Pons (tissue), 1 donor: ENCODE results near the gene CENPO.

ENCODE experiments used
- DNase-seq: peaks from one replicate; pipeline ENCODE4 v3.0.0-alpha.2; 2016; ENCODE audit warnings: low spot score

CENPO gene

DNA sequence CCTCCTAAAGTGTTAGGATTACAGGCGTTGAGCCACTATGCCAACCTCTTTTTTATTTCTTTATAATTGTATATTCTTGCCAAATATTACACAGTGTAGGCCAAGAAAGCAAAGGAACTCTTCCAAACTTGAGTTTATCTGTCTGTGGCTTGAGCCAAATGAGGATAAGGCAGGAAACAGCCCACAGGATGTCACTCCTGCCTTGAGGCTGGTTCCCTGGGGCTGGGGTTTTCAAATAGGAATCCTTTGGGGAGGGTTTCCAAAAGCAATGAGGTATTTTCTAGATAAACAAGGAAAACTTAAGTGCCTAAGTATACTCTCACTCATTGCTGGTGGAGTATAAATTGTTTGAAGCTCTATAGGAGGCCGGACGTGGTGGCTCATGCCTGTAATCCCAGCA, 70.4 kb downstream of the CENPO start:
- DNase-seq, result no peak

DNA sequence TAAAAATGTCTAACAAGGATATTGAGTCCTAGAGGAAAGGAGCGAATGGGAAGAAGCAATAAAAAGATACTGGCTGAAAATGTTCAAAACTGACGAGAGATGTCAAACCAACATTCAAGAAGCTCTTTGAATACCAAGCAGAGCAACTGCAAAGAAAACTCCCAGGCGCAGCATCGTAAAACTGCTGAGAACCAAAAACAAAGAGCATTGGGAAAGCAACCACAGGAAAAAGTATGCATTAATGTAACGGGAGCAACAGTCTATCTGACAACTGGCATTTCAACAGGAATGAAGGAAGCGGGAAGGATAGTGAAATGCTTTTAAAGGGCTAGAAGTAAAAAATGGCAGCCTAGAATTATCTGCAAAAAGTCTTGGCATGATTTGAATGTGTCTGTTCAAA, 73.7 kb downstream of the CENPO start:
- DNase-seq, result no peak

DNA sequence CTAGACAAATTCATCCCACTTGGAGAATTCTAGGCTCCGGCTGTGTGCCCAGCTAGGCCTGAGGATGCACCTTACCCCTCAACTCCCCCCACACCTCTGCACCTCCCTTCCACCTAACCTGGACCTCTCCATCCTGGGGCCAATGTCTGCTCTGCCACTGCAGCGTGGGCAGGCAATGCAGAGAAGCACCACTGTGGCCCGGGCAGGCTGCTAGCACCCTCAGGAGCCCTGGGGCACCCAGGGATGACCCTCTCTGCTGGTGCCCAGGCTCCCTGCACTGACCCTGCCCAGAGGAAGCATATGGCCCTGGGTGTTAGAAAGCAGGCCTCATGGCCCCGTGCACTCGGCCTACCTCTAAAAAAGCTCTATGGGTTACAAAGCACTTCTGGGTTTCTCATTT, 77.2 kb downstream of the CENPO start:
- no peak for DNase-seq

DNA sequence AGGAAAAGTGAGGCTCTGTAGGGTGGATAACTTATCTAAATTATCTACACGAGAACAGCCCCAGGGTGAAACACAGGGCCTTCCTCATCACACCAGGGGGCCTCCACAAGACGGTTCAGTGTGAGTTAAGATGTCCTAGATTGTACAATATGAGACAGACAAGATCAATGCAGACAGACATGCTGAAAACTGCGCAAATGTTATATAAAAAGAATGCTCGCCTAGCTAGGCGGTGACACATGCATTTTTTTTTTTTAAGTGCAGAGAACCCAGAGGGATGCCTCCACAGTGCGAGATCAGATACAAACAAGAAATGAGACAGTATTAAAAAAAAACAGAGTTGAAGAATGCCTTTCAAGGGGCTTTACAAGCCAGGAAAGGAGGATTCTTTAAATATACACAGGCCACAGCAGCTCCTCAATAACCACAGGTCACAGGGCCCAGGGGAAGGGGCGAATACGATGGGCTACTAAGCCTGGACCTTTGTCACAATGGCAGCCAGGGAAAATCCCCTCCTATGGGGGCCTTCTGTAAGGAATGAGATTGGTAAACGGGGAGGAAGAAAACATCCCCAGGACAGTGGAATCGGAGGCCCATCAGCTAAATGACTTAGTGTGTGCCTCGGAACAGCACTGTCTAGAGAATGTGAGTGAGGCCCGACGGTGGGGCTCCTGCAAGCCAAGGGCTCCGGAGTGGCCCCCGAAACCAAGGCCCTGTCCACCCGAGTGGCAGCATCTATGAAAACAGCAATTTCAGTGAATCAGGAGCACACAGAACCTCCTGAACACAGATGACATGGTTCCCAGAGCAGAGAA, 77.9 kb downstream of the CENPO start:
- no peak for DNase-seq

DNA sequence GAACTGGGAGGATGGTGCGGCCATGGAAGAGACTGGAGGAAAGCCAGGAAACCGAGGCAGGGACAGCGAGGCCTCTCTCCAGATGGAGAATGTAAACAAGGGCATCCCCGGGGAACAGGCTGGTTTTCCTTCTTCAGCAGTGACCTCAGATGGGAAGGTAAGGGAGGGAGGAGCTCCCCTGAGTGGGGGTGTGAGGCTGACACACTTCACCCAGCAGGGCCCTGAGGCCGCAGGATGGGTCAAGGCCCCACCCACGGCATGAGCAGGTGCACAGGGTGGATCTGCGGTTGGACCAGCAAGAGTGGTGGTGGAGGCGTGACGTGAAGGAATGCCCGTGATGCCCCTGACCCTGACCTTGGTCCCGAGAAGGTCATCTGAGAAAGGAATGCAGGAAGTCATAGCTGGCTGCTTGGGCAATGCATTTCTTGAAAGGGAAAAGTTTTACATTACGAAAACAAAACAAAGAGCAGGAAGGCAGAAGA, 78.7 kb downstream of the CENPO start:
- DNase-seq, result peak; percentile 43
